Measurements from ENCODE around the gene TSPAN5. TPM values are rescaled to one million over a fixed set of nuclear protein-coding genes. Genes with fewer than 3 reads are reported as not detected.

TSPAN5 gene
- total RNA-seq, 3 donors from 2014 or later (not counting 1 experiment from before 2014, with no cell fraction given), result 6.8 to 13.7 (median 11.4) TPM

- no peak for ATAC-seq
- Histone ChIP-seq H3K27me3 (ENCODE audit: control insufficient read depth, insufficient read depth, low read length) (no peaks in the 10 kb centered on the region), H3K4me3 (ENCODE audit: low read length) (no peak overlapping the region), H3K36me3 (ENCODE audit: control insufficient read depth, insufficient read depth, low read length) (peaks cover 2% of the 10 kb centered on the region), H3K9me3 (ENCODE audit: control insufficient read depth, insufficient read depth, low read length) (no peaks in the 10 kb centered on the region), H3K4me1 (ENCODE audit: control insufficient read depth, insufficient read depth, low read length) (no peaks in the 10 kb centered on the region), H3K27ac (ENCODE audit: low read length) (no peak overlapping the region)
- H3K27ac Mint-ChIP-seq, result no peak overlapping the region
- intact Hi-C loops (cut with micrococcal nuclease), result no loop called here
- H3K36me3 Mint-ChIP-seq, result no peaks in the 10 kb centered on the region
- H3K4me1 Mint-ChIP-seq, result peaks cover 28 to 43% of the 10 kb centered on the region in 2 donors
- H3K27me3 Mint-ChIP-seq (ENCODE audit: low read depth in 2 of 2), result no peaks in the 10 kb centered on the region
- TF ChIP-seq CTCF (IDR thresholded peaks at IDR 0.05), result no peak
- no peak overlapping the region for H3K4me3 Mint-ChIP-seq
- DNase-seq, result no peak
- no peaks in the 10 kb centered on the region for H3K9me3 Mint-ChIP-seq
- WGBS (ENCODE audit: insufficient coverage), result 80% methylated on average over 1 of the region's 2 CpGs
These were observed 148.1 kb downstream of the TSPAN5 start for GRCh38 chr4:98510340-98510739.

DNA sequence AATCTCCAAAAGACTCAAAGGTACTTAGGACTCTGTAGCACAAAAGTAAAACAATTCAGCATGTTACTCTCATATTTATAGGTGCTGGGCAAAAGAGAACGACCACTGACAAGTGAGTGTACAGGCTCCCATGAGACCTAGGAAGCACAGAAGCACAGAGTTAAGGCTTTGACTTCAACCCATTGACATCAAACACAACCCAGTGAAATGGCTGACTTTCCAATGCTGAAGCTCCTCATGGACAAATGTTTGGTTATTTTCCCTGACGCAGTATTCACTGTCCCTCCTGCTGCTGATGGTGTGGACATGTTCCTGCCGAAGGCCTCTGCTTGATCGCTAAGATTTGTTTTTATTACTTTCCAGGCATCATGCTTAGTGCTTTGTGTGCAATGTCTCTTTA lies 148.7 kb downstream of the TSPAN5 start:
- intact Hi-C loops (cut with micrococcal nuclease), result no loop called here
- TF ChIP-seq CTCF (IDR thresholded peaks at IDR 0.05), result no peak
- no peaks in the 10 kb centered on the region for H3K27me3 ChIP-seq (ENCODE audit: control insufficient read depth, insufficient read depth, low read length)
- WGBS (ENCODE audit: insufficient coverage), result 95% methylated on average over 4 of the region's 4 CpGs
- ATAC-seq (no peak), DNase-seq (no peak)
- H3K4me3 ChIP-seq (ENCODE audit: low read length), result no peak overlapping the region
- no peak overlapping the region for H3K27ac ChIP-seq (ENCODE audit: low read length)
- Mint-ChIP-seq H3K9me3 (no peaks in the 10 kb centered on the region), H3K27me3 (ENCODE audit: low read depth in 2 of 2) (no peaks in the 10 kb centered on the region), H3K4me1 (peaks cover 22 to 40% of the 10 kb centered on the region in 2 donors), H3K36me3 (no peaks in the 10 kb centered on the region), H3K27ac (no peak overlapping the region), H3K4me3 (no peak overlapping the region)
- H3K4me1 ChIP-seq (ENCODE audit: control insufficient read depth, insufficient read depth, low read length), result no peaks in the 10 kb centered on the region
- H3K9me3 ChIP-seq (ENCODE audit: control insufficient read depth, insufficient read depth, low read length), result no peaks in the 10 kb centered on the region
- H3K36me3 ChIP-seq (ENCODE audit: control insufficient read depth, insufficient read depth, low read length), result peaks cover 2% of the 10 kb centered on the region

DNA sequence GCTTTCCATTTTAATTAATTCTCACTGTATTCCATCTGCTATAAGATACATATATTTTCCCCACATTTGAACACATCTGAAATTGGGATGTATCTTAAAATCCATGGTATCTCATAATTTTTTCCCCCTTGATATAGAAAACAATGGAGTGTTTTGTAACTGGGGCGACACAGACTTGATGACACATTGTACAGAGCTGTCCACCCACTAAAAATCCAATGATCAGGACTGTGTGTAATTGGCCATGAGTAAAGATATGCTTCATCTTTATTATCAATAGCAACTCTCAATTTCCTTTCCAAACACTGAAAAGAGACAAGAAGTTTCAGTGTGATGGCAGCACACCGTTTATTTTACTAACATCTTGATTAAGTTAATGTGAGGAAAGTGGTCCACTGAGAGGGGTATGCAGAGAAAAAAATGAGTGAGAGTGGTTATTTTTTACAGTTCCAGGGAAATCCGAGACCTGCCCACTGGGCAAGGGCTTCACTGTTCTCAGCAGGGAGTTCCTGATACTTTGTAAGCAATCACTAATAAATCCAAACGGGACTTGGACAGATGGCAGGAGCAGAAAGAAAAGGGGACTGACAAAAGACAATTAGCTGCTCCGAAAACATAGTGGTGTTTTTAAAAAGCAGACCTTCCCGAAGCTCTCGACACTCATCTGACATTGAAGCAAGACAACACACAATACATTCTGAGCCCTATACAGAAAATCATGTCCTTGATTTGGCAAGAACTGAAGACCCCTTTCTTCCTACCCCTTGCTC lies 149.4 kb downstream of the TSPAN5 start:
- Histone ChIP-seq H3K4me3 (ENCODE audit: low read length) (no peak overlapping the region), H3K27me3 (ENCODE audit: control insufficient read depth, insufficient read depth, low read length) (no peaks in the 10 kb centered on the region), H3K9me3 (ENCODE audit: control insufficient read depth, insufficient read depth, low read length) (no peaks in the 10 kb centered on the region), H3K36me3 (ENCODE audit: control insufficient read depth, insufficient read depth, low read length) (peaks cover 2% of the 10 kb centered on the region), H3K4me1 (ENCODE audit: control insufficient read depth, insufficient read depth, low read length) (no peaks in the 10 kb centered on the region), H3K27ac (ENCODE audit: low read length) (no peak overlapping the region)
- TF ChIP-seq CTCF (IDR thresholded peaks at IDR 0.05), result no peak
- H3K4me3 Mint-ChIP-seq, result no peak overlapping the region
- H3K27ac Mint-ChIP-seq, result no peak overlapping the region
- DNase-seq (no peak), ATAC-seq (no peak)
- WGBS (ENCODE audit: insufficient coverage), result 93% methylated on average over 6 of the region's 7 CpGs
- H3K27me3 Mint-ChIP-seq (ENCODE audit: low read depth in 2 of 2), result no peaks in the 10 kb centered on the region
- H3K36me3 Mint-ChIP-seq, result no peaks in the 10 kb centered on the region
- intact Hi-C loops (cut with micrococcal nuclease), result no loop called here
- peaks cover 18 to 36% of the 10 kb centered on the region in 2 donors for H3K4me1 Mint-ChIP-seq
- no peaks in the 10 kb centered on the region for H3K9me3 Mint-ChIP-seq

DNA sequence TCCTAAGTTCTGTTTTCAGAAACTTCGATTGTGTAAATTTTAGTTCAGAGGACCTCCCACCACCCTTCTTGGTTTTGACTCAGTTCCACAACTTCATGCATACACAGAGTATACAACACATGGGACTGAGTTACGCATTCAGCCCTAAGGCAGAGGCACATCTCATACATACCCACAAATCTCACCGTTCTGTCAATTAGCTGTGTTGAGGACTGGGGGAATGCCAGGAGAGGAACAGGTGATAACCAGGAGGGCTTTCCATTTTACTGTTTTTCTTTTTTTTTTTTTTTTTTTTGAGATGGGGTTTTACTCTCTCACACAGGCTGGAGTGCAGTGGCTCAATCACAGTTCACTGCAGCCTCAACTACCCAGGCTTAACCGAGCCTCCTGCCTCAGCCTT lies 150.2 kb downstream of the TSPAN5 start:
- H3K9me3 ChIP-seq (ENCODE audit: control insufficient read depth, insufficient read depth, low read length), result no peaks in the 10 kb centered on the region
- intact Hi-C loops (cut with micrococcal nuclease), result no loop called here
- H3K27me3 Mint-ChIP-seq (ENCODE audit: low read depth in 2 of 2), result no peaks in the 10 kb centered on the region
- ATAC-seq, result no peak
- no peak for TF ChIP-seq CTCF (IDR thresholded peaks at IDR 0.05)
- no peak overlapping the region for H3K4me3 Mint-ChIP-seq
- 96% methylated on average over 3 of the region's 4 CpGs for WGBS (ENCODE audit: insufficient coverage)
- H3K9me3 Mint-ChIP-seq, result no peaks in the 10 kb centered on the region
- H3K4me1 ChIP-seq (ENCODE audit: control insufficient read depth, insufficient read depth, low read length), result no peaks in the 10 kb centered on the region
- H3K4me3 ChIP-seq (ENCODE audit: low read length), result no peak overlapping the region
- H3K4me1 Mint-ChIP-seq, result peaks cover 18 to 36% of the 10 kb centered on the region in 2 donors
- peaks cover 2% of the 10 kb centered on the region for H3K36me3 ChIP-seq (ENCODE audit: control insufficient read depth, insufficient read depth, low read length)
- H3K27ac Mint-ChIP-seq, result no peak overlapping the region
- no peaks in the 10 kb centered on the region for H3K27me3 ChIP-seq (ENCODE audit: control insufficient read depth, insufficient read depth, low read length)
- DNase-seq, result no peak
- H3K36me3 Mint-ChIP-seq, result no peaks in the 10 kb centered on the region
- no peak overlapping the region for H3K27ac ChIP-seq (ENCODE audit: low read length)

All from natural killer cell (primary cell).